Stimulated activated CD8-positive, alpha-beta memory T cell treated with anti-CD3 and anti-CD28 coated beads, Interleukin-12 subunit alpha, Interleukin-12 subunit beta, amount 100 ng/mL, for 24 hours (primary cell): ENCODE data around the gene MOGAT3.

Source experiments
- DNase-seq: peaks from one replicate; pipeline ENCODE4 v3.0.0-alpha.2; 2020; ENCODE audit errors: extremely low read depth

The MOGAT3 gene

DNA sequence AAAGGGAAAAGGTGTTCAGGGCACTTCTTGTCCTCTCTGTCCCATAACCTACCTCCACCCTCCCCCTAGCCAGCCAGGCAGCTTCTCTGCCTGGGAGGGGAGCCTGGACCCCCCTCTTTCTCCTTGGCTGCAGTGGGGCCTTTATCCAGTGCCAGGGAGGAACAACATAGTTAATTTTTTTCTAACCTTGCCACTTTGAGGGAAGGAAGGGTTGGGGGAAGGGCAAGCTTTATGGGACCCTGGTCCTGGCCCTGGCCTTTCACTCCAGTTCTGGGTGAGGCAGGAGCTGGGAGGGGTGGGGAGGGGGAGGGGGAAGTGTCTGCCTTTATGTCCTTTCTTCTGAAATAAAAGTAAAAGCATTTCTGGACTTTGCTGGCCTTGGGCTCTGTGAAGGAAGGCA, 39.9 kb downstream of the MOGAT3 start:
- no peak for DNase-seq

DNA sequence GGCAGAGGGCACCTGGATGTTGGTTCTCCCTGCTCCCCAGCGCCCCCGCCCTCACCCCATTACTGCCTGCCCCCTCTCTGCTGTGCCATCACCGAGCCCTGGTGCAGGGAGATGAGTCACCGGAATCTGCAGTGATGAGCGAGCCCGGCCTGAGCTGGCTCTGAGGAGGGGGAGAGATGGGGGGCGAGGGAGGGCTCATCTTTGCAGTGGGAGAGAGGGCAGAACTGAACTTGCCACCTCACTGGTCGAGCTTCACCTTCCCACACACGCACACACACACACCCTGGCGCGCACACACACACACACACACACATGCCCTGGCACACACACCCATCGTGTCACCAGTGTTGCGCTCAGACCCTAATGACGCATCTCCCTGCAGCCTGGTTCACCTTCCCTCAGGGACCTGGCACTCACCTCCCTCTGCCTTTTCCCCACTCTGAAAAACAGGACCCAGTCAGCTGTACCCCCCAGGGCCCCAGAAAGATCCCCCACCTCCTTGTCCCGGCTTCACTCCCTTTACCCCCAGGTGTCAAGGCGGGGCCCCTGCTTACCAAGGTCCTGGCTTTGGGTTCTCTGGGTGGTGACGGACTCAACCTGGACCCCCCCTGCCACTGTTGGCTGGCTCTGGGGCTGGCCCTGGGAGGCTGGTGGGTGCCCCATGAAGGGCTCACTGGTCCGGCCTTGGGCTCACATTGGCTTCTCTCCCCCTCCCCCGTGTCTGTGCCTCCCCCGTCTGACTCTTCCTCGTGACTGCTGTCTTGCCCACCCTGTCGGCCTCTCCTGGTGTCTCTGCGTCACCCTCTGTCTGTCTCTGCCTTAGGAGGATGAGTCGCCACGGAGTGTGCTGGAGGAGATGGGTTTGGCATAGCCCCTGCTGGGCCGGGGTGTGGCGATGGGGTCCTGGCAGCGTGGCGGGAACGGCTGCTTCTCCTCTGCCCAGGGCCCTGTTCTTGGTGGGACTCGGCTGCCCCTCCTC, 40.9 kb downstream of the MOGAT3 start:
- DNase-seq, result no peak

DNA sequence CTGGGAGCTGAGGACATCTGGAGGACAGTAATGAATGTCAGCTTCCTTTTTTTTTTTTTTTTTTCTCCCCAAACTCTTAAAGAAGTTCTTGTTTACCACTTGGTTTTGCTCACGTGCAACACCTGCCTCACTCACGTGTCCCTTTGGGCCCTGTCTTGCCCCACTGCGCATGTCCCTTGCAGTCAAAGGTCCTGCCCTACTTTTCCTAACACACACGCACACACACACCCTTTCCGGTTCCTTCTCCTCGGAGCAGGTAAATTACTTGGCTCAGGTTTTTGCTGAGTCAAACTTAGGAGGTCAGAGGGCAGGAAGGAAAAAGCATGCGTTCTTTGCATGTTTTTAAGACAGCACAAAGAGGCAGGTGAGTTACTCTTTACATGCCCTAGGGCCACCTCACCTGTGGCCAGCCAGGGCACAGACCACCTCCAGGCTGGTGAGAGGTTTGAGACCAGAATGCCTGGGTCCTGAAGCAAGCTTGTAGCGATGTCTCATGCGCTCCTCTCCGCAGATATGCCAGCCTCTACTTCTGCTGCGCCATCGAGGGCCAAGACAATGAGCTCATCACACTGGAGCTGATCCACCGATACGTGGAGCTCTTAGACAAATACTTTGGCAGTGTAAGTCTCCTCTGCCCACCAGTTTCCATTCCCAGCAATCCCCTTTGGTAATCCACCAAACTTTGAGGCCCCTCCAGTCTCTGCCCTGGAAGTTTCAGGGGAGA, 43.8 kb downstream of the MOGAT3 start:
- DNase-seq, result no peak

DNA sequence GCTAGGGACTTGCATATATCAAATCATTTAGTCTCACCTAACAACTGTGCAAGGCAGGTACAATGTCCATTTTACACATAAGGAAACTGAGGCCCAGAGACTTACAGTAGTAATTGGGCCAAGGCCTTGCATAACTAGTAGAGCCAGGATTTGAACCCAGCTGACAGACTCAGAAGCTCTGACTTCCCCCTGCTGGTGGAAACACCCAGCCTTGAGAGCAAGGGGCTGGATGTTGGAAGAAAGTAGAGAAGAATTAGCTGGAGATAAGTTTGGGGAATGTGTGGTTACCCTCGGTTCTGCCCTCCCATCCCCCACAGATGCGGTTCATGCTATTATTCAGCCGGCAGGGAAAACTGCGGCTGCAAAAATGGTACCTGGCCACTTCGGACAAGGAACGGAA, 44.6 kb downstream of the MOGAT3 start:
- no peak for DNase-seq

DNA sequence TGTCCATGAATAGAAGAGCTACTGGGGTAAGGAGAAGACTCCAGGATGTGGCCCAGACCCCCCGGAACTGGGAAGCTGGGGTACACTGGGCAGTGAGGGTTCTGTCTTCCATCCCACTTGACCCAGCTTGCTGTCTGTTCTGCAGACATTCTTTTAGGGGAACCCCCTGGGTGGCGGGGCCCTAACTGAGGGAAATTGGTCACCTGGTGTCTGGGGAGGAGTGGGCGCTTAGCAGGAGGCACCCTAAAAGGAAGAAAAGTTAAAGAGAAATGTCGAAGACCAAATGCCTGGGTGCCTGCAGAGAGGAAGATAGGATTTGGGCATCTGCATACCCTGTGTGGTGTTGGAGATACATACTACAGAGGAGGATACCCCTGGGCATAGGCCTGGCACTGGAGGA, 45.5 kb downstream of the MOGAT3 start:
- no peak for DNase-seq

DNA sequence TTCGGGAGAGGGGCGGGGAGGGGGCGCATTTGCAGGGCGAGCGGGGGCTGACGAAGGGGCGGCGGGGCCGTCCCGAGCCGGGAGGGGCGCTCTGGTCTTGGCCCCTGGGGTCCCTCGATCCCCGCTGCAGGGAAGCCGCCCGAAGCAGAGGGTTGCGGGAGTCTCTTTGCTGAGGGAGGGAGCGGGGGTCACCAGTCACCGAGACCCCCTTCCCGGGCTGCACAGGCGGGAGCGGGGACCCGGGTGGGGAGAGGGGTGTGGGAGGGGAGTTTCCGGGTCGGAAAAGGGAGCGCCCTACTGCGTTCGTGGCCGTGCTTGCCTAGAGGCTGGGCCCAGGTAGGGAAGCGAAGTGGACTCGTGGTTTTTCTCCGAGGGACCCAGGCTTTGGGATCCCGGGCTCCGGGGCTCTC, 46.1 kb downstream of the MOGAT3 start:
- no peak for DNase-seq

DNA sequence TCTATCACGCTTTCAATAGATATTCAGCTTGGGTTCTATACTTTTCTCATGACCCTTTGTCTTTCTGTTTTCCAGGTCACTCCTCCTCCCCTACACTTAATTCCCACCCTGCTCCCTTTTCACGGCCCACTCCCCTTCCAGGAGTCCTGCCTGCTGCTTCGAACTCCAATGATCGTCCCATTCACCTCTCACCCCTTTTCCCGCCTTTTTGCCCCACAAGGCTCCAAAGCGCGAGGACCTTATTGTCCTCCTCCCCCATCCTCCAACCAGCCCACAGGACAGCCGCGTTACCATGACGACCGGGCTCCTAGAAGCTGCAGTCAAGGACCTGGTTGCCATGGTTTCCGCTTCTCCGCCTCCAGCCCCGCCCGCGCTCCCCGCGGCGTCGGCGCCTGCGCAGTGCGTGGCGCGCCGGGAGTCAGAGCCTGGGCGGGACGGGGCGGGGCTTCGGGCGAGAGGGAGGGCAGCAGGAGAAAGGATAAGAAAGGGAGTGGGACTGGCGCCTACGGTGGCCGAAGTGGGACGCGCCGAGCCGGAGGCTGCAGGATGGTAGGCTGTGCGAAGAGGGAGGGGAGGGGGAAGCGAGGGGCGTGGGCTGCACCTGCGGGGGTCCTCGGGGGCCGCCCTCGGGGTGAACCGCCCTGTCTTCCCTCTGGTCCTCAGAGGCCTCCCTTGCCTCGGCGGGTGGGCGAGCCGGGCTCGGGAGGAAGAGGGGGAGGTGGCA, 46.7 kb downstream of the MOGAT3 start, which contains the start of gene AP1S1:
Gene AP1S1 (plus strand): TSS at position 508 of the 724 bp plus-strand sequence. CDS start 39 bp downstream, at position 547.
- DNase-seq, result peak; percentile 77

DNA sequence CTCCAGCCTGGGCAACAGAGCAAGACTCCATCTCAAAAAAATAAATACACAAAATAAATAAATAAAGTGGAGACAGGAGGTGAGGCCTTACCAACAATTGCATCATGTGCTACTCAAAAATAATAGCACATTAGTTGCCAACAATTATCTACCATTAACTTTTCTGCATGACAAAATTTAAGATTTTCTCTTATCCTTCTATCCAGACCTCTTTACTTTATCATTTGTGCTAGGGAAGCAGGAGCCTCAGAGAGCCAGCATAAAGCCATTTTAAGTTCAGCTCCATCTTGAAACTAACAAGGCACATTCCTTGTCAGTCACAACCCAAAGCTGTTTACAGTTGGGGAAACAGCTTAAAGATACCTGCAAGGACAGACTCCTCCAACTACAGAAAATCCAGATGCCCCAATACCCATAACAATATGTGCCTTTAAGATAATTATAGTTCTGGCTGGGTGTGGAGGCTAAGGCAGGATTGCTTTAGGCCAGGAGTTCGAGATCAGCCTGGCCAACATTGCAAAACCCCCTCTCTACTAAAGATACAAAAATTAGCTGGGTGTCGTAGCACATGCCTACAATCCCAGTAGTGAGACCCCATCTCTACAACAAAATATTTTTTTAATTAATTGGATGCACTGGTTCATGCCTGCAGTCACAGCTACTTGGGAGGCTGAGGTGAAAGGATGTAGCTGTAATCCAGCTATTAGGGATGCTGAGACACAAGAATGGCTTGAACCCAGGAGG, 48.8 kb downstream of the MOGAT3 start:
- DNase-seq, result no peak
